ENCODE measurements around the gene PCLO.
"Not testable (repeated sequence)": the region's sequence is repeated elsewhere in the genome, so short reads cannot be mapped to it uniquely, and the experiment has no call there.

Gene PCLO

DNA sequence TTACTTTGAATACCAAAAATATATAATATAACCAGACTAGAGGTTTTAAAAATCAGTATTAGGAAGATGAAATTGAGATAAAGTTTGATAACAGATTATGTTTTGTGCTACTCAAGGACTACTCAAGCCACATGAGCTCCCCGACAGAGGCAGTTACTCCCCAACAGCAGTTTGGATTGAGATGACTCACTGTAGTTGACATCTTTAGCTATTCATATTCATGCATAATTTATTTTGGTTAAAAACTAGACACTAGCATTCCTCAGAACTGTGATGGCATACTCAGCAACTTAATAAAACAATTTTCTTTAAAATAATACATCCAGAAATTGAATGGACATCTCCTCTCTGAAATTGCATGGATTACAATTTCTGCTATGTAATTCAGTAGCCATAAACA is 19.6 kb downstream of the PCLO start:
- DNase-seq (ENCODE audit: insufficient read length, low spot score) = no peak
- FAIRE-seq = no peak

DNA sequence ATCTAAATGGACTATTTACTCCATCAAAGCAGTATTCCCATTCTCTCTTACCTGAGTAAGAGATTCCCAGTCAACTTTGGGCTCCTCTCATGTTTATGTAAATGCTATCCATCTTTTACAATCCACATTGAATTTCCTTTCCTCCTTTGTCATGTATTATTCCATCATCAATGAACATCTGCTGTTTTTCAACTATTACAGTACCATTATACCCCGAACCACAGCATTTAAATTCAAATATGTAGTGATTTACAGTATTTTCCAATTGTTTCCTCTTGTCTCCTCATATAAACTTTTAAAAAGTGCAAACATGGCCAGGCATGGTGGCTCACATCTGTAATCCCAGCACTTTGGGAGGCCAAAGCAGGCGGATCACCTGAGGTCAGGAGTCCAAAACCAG is 20.3 kb downstream of the PCLO start:
- no peak for DNase-seq (ENCODE audit: insufficient read length, low spot score)
- no peak for FAIRE-seq

DNA sequence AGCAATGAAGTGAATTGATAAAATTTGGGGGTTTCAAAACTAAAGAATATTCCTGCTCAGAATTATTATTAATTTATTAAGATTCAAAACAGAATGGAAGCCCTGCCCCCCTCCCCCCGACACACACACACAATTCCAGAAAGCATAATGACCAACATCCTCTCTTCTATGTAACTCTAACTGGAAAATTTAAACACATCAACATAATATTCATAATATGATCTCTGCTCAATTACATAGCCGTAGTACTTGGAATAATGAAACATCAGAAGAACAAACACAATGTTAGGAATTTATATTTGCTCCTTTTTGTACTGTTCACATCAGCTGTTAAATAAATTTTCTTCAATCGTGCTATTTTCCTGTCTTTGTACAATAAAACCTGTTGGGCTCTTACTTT is 20.8 kb downstream of the PCLO start:
- DNase-seq (ENCODE audit: insufficient read length, low spot score) (no peak), FAIRE-seq (no peak)

DNA sequence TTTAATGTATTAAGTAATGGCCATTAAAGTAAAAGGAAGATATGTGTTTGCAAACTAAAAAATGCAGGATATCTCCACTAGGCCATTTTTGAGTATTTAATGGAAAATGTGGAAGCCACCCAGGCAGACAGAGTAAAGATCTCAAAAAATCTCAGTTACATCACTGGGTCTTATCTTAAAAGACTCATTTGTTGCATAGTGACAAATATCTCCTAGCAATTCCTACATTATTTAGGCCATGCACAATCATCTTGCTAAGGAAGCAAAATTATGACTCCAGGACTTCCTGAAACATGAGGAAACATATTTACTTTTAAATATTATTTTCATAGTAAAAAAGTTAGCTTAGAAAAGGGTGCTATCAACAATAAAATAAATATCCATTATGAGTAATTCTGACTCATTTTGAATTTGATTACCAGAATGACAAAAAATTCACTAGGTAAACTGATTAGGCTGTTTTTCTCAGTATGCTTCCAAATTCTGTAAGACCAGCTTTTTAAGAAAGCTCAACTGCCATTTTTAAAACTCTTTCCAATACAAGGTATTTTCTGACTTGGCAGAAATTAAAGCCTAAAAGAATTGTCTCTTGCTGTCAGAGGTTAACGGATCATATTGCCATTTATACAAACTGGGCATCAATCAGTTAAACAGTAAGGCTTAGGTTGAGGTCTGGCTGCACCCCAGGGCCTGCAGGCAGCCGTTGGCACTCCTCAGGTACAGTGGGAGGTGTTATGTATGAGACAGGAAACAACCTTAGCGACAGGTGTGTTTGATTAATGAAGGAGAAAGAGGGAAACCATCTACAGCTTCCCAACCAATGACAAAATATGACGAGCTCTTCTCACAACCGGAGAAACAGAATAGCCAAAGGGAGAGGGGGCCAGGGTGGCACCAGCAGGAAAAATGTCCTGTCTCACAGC is 31.8 kb downstream of the PCLO start:
- FAIRE-seq = no peak
- no peak for DNase-seq (ENCODE audit: insufficient read length, low spot score)

DNA sequence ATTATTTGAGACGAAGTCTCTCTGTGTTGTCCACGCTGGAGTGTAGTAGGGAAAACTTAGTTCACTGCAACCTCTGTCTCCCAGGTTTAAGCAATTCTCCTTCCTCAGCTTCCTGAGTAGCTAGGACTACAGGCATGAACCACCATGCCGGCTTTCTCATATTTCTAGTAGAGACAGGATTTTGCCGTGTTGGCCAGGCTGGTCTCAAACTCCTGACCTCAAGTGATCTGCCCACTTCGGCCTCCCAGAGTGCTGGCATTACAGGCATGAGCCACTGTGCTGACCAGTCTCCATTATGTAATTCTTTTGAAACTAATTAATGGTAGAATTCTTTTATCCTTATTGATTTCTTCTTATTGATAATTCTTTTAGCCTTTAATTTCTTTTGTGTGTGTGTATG is 32.5 kb downstream of the PCLO start:
- DNase-seq (ENCODE audit: insufficient read length, low spot score) (no peak), FAIRE-seq (no peak)

DNA sequence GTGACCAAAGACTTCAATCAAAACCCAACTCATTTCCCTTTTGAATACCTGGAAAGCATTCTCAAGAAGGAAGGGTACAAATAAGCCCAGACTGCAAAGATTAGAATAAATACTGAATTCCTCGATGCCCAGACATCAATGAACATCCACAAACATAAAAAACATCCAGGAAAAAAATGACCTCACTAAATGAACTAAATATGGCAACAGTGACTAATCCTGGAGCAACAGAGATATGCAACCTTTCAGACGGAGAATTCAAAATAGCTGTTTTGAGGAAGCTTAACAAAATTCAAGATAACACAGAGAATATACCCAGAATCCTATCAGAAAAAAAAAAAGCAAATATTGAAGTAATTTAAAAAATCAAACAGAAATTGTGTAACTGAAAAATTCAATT is 43.2 kb downstream of the PCLO start:
- DNase-seq (ENCODE audit: insufficient read length, low spot score) = no peak
- no peak for FAIRE-seq

DNA sequence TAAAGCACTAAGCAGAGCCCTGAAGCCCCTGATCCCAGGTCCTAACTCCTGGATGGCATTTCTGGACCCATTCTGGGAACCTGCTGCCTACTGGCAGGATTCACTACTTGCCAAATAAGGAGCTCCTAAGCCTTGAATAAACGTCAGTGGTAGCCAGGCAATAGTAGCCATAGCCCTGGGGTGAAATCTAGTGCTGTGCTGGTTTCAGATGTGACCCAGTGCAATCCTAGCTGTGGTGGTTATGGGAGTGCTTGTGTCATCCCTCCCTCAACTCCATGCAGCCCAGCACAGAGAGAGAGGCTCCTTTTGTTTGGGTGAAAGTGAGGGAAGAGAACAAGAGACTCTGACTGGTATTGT is 43.7 kb downstream of the PCLO start:
- FAIRE-seq (no peak), DNase-seq (ENCODE audit: insufficient read length, low spot score) (no peak)

DNA sequence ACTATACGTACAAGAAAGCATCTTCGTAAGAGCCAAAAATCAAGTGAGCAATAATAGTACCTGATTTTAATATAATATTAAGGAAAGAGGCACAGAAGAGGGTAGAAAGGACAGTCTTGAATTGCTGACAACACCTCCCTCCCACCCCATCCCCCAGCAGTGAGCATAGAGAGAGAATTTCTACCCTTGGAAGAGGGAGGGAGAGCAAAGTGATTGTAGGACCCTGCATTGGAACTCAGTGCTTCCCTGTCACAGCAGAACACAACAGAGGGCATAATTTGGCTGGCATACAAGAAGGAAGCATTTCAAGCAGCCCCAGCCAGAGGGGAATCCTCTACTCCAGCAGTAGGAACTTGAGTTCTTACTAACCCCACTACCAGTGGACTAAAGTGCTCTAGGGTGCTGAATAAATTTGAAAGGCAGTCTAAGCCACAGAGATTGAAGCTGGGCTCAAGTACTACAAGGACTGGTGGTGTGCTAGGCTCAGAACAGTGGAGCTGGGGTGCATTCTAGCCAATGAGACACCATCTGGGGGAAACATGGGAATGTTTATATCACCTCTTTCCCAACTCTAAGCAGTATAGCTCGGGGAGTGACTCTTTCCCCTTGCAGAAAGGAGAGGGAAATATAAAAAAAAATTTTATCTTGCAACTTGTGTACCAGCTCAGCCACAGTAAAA is 44.2 kb downstream of the PCLO start:
- no peak for FAIRE-seq
- no peak for DNase-seq (ENCODE audit: insufficient read length, low spot score)

DNA sequence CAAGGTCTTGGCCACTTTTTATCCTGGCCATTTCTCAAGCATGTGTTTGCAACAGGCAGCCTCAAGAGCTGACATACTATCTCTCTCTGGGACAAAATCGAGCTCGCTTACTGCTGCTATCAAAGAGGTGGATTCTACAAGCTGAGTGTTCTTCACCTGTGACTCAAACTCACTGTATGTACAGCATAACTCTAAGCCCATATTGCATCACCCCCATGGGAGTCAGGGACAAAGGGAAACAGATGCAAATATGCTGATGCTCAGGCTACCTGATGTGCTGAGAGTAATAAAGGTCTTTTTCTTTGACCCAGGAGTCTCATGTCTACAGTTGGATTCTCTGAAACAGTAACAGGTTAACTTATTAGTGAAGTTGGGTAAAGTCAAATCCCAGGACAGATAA is 45.2 kb downstream of the PCLO start:
- FAIRE-seq = no peak
- DNase-seq (ENCODE audit: insufficient read length, low spot score) = no peak

DNA sequence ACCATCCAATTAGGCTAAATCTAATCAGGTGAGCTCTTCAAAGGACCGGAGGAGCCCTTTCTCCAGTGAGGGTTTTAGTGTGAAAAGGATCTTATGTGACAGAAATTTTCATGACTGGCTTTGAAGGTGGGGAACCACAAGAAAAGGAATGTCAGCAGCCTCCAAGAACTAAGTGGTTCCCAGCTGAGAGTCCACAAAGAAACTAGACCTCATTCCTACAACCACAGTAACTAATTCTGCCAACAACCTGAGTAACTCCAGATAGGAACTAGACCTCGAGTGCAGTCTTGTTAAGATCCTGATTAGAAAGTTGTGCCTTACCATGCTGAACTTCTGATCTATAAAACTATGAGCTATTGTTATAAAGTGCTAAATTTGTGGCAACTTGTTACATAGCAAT is 51.3 kb downstream of the PCLO start:
- no peak for FAIRE-seq
- DNase-seq (ENCODE audit: insufficient read length, low spot score) = no peak

DNA sequence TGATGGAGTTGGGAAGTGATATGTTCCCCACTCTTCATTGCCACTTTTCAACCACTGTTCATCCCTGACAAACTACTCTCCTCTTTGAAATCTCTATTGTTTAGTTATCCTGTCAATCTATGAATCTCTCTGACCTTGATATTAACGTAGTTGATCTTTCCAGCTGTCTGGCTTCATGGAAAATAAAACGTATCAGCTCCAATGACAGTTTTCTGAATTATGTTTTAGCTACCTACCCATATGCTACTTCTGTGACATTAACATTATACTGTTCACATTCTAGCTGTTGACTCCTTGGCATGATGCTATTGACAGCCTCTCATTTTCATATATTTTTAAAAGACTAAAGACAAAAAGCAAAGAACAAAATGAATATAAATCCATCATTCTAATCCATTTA is 53.3 kb downstream of the PCLO start:
- FAIRE-seq (no peak), DNase-seq (ENCODE audit: insufficient read length, low spot score) (no peak)

DNA sequence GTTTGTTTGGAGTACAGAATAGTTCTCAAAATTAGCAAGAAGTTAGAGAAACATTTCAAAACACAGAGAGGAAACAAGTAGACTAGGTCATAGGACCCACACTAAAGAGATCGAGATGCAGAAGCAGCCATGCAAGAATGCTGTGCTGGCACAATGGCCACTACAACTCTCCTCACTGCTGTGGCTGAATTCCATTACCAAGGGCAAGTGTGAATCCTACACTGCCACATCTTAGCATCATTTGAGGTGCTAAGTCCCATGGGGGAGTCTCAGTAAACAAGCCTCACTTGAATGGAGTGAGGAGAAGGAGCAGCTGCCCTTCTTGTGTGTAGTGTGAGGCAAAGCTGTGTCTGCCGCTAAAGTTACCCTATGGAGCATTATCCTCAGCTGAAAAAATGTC is 56.7 kb downstream of the PCLO start:
- no peak for DNase-seq (ENCODE audit: insufficient read length, low spot score)
- no peak for FAIRE-seq

DNA sequence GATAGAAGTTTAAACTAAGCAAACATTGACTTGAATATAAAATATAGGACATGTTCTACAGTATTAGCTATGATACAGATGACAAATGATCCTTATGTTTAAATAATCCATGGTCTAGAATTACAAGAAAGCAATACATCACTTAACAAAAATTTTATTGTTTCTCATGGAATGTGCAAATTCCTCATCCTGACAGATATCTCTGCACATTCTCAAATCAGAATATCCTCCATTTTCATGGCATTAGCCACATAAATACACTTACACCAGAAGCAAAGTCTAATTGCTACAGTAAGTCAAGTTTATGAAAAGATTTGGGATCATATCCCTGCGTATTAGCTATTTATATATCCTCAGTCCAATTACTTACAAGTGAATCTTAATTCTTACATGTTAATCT is 57.6 kb downstream of the PCLO start:
- no peak for DNase-seq (ENCODE audit: insufficient read length, low spot score)
- FAIRE-seq = no peak

DNA sequence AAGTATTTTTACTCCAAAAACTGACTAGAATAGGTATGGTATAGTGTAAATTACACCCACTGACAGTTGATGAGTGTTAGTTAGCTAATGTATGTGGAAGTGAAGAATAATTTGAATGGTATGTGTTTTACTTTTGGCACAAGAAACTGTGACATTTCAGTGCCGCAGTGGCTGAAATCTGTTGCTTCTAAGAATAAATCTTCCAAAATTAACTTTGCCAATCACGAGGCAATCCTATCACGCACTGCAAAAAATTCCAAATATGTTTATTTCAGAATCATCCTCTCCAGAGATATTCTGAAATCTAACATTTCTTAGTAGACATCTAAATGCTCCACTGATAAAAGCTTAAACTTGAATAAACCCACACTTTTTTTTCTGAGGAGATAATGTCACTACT is 61.2 kb downstream of the PCLO start:
- FAIRE-seq = no peak
- DNase-seq (ENCODE audit: insufficient read length, low spot score) = no peak

DNA sequence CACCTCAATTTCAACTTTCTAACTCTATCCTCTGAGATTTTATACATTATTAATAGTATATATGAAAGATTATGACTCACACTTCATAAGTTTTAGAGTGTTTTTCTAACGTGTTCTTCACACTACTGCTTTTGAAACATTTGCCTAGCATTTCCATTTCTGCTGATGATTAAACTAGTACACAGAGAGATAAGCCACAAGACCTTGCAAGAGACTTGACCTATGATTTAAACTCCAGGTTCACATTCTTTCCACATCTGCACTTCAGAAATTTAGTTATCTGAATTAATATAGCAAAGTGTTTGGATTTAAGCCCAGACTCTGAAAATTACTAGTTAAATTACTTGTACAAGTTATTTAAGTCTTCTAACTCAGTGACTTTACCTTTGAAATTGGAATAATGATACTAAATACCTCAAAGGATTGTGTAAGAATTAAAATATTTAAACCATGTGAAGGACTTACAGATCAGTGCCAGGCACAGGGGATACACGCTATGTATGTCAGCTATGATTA is 66.6 kb downstream of the PCLO start:
- DNase-seq (ENCODE audit: insufficient read length, low spot score) = no peak
- FAIRE-seq = no peak

DNA sequence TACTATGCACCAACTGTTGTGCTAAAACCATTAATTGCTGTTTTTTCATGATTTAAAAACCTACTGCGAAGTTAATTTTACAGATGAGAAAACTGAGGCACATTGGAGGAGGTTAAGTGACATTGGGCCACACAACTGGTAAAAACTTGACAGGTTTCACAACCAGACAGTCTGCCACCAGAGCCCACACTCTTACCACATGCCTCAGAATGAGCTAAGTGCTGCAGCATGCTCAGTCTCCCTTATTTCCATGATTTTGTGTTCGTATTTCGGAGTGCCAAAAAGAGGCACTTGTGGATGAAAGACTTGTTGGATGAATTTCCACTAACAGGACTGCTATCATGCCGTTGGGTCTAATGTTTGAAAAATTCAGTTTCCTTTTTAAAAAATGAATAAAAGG is 77.4 kb downstream of the PCLO start:
- no peak for DNase-seq (ENCODE audit: insufficient read length, low spot score)

DNA sequence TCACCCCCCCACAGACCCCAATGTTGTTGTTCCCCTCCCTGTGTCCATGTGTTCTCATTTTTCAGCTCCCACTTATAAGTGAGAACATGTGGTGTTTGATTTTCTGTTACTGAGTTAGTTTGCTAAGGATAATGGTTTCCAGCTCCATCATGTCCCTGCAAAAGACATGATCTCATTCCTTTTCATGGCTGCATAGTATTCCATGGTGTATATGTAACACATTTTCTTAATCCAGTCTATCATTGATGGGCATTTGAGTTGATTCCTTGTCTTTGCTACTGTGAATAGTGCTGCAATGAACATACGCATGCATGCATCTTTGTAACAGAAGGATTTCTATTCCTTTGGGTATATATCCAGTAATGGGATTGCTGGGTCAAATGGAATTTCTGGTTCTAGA is 82.8 kb downstream of the PCLO start:
- DNase-seq (ENCODE audit: insufficient read length, low spot score); FAIRE-seq: not testable (repeated sequence)

More for the DNA sequence above, 77.4 kb downstream of the PCLO start:
- FAIRE-seq = no peak

DNA sequence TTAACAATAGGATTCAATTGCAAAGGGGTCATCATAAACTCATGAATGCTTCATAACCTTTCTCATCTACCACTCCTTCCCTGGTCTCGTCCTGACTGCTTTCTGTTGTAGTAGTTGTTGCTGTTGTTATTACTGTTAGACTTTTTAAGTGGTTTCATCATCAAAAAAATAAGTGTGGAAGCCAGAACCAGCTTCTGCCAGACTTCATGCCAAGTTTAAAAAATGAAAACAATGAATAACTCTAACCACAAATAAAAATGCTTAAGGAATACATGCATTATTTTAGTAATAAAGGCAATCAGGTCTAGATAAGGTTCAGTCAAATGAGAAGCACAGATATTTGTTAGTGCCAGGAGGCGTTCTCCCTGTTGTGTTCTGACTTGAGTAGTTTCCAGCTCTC is 85.4 kb downstream of the PCLO start:
- no peak for FAIRE-seq
- no peak for DNase-seq (ENCODE audit: insufficient read length, low spot score)

DNA sequence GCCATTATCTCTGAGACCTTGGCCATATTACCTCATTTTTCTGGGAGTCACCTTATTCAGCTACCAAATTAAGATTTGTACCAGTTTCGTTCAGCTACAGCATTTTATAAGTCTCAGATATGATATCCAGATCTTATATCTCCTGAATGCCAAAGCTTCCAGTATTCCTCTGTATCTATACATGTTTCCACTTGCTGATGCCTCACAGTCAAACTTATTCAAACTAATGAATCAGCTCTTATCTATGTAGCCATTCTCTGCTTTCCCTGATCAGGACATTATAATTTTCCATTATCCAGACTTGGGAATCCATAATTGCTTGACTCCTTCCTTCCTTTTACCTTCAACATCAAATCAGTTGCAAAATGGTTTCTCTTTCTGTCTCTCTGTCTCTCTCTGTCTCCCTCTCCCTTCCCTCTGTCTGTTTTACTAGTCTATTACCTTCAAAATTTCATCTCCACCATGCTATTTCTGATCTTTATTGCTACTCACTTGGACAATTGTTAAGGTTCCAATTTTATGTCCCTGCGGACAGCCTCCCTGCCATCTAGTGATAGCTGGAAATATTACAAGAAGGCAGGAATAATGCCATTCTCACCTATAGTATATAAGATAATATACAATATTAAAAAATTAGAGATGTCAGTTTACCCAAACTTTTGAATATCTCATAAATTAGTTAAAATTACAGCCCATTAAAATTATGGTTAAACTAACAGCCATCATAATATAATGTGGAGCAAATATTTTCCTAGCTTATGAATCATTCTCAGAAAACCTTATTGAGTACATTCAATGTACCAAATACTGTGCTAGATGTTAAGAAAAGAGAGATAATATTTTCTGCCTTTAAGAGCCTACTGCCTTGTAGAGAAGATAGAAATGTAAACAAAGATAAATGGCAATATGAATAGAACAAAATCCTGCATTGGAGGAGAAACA is 89.8 kb downstream of the PCLO start:
- no peak for FAIRE-seq

DNA sequence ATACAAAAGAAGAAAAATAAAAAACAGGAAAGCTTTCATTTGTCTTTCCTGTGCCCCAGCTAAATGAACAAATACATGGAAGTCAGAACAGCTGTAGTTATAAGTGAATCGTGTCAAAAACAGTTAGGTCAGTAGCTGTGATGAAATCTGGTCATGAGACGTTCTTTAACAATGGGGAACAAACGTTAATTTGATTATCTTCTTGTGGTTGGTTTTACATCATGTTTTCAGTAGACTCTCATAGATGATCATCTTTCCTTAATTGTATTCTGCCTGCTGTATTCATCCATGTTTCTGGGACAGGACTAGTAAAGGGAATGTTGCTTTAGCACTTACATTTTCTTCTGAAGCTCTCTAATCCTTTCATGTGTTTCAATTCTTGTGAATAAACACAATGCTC is 97.0 kb downstream of the PCLO start:
- no peak for DNase-seq (ENCODE audit: insufficient read length, low spot score)
- no peak for FAIRE-seq

More for the DNA sequence above, 89.8 kb downstream of the PCLO start:
- no peak for DNase-seq (ENCODE audit: insufficient read length, low spot score)

DNA sequence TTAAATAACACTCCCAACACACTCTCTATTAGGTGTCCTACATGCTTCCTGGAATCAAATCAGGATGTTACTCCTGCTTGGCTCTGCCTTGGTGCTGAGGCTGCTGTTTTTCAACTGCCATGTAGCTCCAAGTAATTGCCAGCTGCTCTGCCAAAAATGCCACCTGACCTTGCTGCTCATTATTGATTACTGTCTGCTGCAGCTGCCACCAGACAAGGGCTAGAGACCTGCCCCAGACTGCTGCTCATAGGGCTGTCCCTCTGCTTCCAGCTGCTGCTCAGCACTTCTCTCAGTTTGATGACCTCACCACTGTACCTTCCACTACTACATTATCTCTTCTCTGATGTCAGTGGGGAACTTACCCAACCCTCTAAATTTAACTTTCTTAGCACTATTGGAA is 102.5 kb downstream of the PCLO start:
- DNase-seq (ENCODE audit: insufficient read length, low spot score) = no peak
- no peak for FAIRE-seq
